GM21737 (cell line): Measurements from ENCODE around the gene DSCAM.

Experiments used
- ATAC-seq: cut with Tn5 transposase; IDR thresholded peaks from one replicate; pipeline ENCODE4 v1.9.1; 2021; ENCODE audit warnings: mild to moderate bottlenecking, moderate library complexity; ENCODE audit not compliant: unreplicated experiment

The DSCAM gene

DNA sequence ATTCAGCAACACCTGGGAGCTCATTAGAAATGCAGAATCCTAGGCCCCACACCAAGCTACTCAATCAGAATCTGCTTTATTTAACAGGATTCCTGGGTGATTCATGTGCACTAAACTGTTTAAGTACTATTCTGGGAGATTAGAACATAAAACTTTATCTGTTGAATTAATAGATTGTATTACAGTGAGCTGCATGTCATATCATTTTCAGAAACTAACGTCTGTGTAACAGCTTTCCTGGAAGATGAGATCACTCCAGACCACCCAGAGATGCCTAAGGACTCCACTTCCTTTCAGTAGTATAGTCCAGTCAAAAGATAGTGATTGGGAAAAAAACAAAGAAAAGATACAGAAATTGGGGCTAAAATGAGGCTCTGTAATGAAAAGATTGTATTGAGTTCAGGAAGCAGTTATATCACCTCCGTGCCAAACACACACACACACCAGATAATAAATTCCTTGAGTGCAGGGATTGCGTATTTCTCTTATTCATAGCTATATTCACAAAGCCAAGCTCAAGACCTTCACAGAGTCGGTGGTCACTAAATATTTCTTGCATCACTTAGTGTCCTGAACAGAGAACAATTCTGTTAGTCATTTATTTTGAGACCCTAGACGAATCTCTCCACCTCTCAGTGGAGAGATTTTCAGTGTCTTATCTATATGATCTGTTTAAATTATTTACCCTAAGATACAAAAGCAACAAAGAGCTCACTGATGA is 178.2 kb downstream of the DSCAM start:
- no peak for ATAC-seq

DNA sequence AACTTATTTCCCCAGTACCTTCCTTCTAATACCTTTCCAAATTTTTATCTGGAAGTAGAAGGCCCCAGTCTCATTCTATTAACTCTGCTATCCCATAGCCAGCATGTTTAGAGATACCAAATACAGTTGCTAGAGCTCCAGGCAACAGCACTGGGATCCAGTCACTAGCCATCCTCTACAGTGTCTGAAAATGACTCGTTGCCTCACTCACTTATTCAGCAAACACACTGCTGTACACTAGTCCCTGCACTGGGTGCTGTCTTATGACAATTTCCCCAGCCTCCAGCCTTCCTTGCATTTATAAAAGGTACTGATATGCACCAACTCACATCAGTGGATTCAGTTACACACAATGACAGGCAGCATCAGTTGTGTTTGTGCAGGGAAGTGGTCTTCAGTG is 179.0 kb downstream of the DSCAM start:
- no peak for ATAC-seq

DNA sequence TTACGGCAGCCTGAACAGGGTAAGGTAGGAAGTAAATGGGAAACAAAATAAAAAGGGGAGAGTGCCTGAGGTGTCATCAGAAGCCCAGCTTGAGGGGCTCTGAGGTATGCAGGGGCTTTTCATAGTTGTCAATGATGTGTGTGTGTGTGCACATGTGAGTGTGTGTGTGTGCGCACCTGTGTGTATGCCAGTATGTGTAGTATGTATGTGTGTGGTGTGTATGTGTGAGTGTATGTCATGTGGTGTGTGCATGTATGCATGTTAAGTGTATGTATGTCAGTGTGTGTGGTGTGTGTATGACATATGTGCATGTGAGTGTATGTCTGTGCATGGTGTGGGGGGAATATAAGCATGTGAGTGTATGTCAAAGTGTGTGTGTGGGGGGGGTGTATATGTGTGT is 184.1 kb downstream of the DSCAM start:
- ATAC-seq = no peak

DNA sequence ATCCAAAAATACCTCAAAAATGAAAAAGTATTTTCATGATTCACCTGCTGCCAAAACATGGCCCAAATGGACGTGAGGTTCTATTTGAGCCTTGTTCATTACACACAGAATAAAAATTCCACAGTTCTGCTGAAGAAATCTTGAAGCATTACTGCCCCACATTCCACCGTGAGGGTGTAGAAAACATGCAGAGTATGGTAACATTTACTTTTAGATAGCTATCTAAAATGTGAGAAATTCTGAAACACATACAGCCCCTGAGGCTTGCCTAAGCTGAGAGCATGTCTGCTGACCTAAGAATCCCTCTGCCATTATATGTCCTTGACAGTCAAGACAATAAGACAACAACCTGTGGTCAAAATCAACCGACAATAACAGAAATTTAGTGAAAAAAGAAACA is 186.5 kb downstream of the DSCAM start:
- no peak for ATAC-seq

DNA sequence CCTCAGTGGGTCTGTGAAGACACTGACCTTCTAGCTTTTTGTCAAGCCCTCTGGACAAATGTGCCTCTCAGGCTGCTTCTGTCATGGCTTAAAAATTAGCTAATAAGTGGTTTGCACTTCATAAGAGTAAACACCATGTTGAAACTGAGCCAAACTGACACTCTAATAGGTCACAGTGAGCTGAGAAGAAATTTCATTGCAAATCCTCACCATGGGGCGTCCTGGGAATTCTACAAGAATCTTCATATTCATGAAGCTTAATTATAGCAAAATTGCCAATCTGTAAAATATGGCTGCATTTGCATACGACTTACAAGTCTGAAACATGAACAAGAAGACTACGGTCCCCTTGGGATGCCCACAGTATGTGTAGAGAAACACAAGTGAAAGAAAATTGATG is 188.6 kb downstream of the DSCAM start:
- no peak for ATAC-seq

DNA sequence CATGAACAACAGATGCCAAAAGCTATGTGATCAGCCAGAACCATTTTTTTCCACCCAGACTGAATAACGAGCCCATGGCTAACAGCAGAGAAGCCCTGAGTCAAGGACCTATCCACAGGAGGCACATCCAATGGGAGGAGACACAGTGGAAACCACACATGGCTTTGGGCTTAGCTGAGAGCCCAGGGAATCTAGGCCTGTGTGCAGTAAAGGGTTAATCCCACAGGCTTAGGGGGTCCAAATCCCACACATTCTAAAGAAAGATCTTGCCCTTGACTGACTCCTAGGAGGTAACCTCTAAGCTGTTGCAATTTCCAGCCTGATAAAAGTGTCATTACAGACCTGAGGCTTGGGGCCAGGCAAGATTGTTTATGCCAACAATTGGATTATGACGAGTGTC is 194.5 kb downstream of the DSCAM start:
- ATAC-seq = no peak

DNA sequence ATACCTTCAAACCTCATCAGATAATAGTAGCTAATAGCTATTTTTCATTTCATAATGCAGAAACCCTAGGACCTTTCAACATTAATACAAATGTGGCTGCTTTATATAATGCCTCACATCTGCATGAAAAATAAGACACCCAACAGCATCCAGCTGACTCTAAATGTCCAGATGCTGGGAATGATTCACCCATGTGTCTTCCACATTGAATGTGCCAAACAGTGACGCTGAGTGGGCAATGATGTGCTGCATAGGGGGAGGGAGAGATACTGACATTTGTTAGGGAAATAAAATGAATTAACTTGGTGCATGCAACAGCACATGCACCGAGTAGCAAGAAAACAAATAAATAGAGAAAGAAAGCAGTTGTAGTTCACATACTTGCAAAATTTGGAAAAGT is 199.3 kb downstream of the DSCAM start:
- no peak for ATAC-seq

DNA sequence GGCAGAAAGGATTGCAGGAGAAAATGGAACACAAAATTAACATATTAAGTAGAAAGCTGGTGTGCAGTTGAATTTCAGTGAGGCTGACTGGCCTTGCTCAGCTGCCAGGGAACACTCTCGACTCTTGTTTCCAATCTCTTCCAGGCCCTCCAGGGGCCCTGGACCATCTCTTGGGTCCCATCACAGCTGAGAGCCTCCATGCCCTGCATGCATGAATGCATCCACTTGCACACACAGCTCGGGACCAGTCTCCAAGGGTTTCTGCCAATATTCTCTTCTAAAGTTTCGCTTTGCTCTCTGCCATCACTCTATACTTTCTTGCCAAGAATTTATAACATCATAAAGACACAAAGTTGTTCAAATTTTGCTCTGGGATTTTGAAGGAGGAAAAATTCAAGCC is 200.3 kb downstream of the DSCAM start:
- no peak for ATAC-seq

DNA sequence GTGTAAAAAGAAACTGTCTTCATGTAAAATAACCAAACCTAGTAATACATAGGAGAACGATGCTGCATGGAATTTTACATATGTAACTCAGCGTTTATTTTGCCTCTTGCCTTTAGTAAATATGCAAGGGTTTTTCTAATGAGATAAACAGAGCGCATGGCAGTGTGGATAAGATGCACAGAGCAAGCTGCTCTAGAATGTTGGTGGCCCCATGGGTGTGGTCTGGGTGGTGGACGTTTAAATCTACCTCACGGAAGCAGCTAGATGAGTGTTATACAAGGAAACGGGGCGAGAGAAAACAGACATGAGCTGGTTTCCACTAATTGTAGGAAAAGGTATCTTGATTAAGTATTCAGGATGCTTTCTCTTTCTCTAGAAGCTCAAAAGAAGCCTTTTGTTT is 205.9 kb downstream of the DSCAM start:
- no peak for ATAC-seq

DNA sequence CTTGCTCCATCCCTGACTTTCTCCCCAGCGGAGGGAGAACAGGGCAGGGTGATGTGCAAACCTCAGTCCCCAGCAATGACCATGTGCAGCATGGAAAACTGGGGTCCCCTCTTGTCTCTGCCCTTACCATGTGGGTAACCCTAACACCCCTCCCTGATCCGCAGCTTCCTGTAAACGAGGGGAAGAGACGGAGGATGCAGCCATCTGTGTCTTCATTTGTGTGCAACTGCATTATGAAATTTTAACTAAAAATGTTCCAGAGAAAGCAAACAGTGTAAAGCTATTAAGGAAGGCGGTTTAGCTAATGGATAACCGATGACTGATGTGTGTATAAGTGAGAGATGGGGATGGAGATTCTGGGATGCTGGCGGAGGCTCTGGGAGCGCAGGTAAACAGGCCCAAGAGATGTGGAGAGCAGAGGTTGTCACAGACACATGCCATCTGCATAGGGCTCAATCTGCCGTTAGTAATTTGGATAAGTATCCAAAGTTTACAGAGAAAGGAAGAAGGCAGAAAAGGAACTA is 206.6 kb downstream of the DSCAM start:
- no peak for ATAC-seq

DNA sequence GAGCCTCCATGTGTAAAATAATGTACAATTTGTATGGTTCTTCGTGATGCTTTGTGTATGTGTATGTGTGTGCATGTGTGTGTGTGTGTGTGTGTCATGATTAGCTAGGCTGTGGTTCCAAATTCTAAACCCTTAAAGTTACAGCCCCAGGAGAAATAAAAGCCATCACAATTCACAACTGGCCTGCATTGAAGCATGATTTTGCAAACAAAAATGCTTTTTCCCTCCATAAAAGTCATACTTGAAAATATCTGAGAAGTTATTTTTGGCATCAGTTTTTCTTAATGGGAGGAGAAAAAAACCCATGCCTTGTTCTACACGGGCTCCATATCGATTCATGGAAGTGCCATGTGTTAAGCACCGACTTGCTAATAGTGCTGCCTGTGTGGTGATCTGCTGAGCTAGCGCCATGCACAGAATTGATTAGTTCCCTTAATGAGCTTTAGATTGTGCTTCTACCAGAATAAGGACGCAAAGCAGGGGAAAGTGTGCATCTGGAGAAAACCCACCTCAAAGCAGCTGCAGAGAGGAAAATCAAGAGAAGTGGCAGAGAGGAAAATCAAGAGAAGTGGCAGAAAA is 207.3 kb downstream of the DSCAM start:
- ATAC-seq = no peak

DNA sequence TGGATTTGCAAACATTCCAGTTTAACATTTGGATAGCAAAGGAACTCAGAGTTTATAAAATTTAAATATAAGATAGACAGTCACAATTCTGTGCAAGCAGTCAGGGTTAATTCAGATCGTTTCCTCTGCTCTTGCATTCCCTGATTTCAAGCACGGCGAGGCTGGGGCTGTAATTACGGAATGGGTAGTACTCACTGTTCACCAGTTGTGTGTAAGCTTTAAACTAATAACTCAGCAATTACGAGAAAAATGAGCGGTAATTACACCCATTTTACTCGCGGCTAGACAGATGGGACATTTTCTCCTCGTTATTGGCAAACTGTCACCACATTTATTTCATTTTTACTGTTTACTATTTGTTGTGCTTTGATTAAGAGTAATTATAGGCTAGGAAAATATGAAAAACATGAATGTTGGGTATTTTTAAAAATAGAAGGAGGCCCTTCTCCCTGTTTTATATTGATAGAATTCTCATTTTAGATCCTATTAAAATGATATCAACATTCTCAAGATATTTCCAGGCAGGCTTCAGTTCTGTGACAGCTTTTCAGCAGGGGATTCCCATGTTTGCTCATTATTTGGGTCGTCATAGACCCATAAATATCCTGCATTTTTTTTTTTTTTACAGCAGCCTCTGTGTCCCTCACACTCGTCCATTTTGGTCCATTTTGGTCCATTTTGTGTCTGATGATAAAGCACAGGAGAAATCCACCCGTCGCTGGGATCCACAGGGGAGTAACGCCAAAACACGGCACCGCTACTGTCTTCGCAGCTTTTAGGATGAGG is 208.3 kb downstream of the DSCAM start:
- no peak for ATAC-seq

DNA sequence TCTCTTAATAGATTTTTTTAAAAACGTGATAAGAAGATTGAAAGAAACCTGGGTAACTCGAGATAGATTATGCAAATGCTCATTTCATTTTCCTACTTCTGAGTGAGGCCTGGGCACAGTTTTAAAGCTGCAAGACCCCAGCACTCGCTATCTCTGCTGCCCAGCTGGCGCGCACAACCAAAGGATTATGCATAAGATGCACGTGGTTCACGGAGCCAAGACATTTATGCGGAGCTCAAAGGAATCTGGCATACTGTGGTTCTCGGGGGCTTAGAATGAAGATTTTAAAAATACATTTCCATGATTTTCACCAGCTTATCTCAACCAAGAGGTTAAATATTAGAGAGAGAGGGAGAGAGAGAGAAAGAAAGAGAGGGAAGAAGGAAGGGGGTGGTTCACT is 210.9 kb downstream of the DSCAM start:
- ATAC-seq = no peak

DNA sequence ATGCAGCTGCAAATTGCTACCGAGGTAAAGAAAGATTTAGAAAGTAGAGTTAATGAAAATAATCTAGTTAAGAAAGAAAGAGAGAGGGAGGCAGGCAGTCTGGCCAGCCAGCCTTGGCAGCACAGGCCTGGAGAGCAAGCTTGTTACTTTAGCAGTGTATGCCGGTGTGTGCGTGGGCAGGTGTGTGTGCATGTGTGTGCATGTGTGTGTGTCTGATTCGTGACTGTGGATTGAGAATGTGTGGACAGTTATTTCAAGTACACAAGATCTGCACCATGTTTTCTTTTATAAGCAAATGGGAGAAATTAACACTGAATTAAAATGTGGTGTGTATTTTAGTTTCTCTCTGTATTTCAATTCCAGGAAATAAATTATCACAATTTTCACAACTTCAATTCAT is 211.6 kb downstream of the DSCAM start:
- no peak for ATAC-seq

DNA sequence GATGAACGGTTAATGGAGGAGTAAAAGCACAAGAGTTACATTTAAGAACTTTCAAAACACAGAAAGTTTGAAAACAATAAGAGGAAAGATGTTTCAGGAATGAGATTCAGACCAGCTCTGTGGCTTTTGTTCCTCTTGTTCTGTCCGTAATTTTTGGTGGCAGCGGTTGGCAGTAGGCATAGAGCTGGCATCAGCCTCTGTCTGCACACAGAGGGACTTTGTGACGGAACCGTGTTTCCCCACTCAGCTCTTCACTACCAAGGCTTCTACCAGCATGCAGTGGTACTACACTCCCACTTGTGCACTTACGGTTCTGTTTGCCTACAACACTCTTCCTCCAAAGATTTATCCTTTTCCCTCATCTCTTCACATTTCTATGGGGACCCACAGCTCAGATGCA is 212.8 kb downstream of the DSCAM start:
- ATAC-seq = no peak

DNA sequence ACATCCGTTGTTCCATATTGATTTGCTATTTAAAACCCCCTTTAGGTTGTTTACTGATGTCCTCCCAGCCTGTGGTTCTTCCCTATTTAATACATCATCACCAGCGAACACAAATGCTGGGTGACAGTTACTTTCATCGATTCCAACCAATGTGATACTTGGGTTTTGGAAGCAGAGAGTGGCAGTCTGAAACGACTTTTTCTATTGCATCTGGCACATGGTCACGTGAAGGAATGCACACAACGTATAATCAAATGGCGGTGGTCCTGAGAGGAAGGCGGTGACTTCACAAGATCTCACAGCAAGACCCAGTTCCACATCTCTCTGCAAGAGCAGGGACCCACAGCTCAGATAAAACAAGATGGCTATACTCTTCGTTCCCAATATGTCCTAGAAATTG is 213.9 kb downstream of the DSCAM start:
- no peak for ATAC-seq

DNA sequence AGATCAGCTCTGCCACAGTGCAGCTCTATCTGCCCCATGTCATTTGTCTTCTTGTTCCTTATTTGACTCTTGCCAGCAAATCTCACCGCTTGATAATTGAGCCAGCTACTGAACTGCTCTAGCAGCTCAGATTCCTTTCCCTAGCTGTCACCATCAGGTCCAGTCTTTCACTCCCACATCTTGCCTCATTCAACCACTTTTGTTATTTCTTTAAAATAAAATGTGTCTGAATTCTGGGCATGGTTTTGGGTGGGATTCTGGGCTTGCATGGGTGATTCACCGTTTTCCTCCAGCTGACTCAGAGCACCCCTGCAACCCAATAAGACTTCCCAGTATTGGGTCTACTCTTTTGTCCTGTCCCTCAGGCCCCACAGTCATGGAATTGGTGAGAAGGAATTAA is 215.7 kb downstream of the DSCAM start:
- ATAC-seq = no peak

DNA sequence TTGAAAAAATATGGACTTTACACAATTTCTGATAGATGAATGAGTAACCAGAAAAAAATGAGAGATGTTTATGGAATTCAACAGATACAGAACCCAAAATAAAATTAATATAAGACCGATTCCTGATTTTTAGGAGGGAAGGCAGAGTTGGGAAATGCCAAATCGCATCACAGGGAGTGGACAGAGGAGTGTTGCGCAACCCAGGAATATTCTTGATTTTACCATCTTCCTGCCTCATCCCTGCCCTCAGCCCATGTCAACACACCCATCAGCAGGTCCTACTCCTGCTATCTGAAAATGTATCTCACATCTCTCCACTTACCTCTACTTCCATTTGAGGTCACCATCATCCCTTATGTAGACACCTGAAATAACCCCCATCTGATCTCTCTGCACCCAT is 221.0 kb downstream of the DSCAM start:
- ATAC-seq = no peak

DNA sequence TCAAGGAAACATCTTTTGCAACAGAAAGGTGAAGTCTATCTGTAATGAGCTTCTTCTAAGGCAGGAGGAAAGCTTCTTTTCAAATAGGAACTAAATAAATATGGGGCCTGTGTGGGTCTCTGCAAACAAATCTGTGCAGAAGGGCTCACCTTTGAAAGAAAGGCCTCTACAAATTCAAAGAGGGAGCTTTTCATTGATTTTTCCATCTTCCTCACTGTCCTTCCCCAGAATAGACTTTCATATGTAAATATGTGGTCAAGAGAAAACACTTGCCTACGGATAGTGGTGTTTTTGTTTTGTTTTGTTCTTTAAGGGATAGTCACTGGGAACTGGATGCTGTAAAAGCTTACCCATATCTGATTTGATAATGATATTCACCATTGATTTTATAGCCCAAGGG is 223.4 kb downstream of the DSCAM start:
- ATAC-seq = no peak

DNA sequence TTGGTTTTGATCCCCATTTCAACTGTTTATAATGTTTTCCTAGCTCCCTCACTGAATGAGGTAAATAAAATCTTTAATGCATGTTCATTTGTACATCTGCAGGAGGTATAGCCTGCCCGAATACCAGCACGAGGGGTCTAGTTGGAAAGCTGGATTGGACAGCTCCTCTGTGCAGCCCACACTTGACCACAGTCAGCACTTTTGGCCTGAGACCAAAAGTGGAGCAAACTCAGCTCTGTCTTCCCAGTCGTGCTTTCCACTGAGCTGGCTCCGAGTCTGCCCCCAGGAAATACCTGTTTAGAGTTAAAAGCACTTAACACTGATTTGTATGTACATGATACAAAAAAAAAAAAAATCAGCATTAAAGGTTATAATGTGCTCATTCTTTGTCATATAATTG is 224.4 kb downstream of the DSCAM start:
- no peak for ATAC-seq

DNA sequence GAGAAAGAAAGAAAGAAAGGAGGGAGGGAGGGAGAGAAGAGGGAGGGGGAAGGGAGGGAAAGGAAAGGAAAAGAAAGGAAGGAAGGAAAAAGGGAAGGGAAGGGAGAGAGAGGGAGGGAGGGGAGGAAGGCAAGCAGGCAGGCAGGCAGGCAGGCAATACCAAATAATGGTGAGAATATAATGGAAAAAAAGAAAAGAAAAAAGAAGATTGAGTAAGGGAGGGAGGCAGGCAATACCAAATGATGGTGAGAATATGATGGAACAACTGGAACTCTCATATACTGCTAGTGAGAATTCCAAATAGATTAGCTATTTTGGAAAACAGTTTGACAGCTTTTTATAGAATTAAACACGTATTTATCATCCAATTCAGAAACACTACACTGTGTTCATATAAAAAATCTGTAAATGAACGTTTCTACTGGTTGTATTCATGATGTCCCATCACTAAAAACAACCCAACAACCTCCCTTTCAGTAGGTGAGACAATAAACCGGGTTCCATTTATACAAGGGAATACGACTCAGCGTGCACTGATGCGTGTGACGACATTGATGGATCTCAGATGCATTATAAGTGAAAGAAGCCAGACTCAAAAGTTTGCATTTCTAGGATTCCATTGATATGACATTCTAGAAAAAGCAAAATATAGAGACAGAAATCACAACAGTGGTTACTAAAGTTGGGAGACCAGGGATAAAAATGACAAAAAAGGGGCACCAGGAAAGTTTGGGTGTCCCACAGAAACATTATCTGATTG is 226.4 kb downstream of the DSCAM start:
- no peak for ATAC-seq
